Upper lobe of right lung (tissue), 1 donor: Measurements from ENCODE around the gene TXLNB. TPM values are rescaled to one million over a fixed set of nuclear protein-coding genes. Genes with fewer than 3 reads are reported as not detected.

Experiments used
- ATAC-seq: fragments of 200-7000 bp; cut with Tn5 transposase; one replicate; pipeline ENCODE4 v1.9.1; 2020; ENCODE audit warnings: mild to moderate bottlenecking, moderate library complexity
- DNase-seq: peaks from one replicate; pipeline ENCODE4 v3.0.0-alpha.2; 2020
- H3K27ac ChIP-seq: fragments of 200-600 bp; one replicate; pipeline ENCODE4 v1.8.0; 2022
- H3K27me3 ChIP-seq: fragments of 200-600 bp; one replicate; pipeline ENCODE4 v1.8.0; 2022; ENCODE audit warnings: mild to moderate bottlenecking
- H3K36me3 ChIP-seq: fragments of 200-600 bp; one replicate; pipeline ENCODE4 v1.8.0; 2022
- H3K4me1 ChIP-seq: fragments of 200-600 bp; one replicate; pipeline ENCODE4 v1.8.0; 2022
- H3K4me3 ChIP-seq: fragments of 200-600 bp; one replicate; pipeline ENCODE4 v1.8.0; 2022; ENCODE audit warnings: mild to moderate bottlenecking
- H3K9me3 ChIP-seq: fragments of 200-600 bp; one replicate; pipeline ENCODE4 v1.8.0; 2022
- CTCF ChIP-seq: fragments of 200-600 bp; IDR thresholded peaks from one replicate; pipeline ENCODE4 v1.8.0; 2022; ENCODE audit warnings: antibody characterized with exemption
- intact Hi-C: fragments of 100-400 bp; cut with DNase I; formaldehyde crosslinking; loops from one replicate; pipeline ENCODE4 v1.11.0; 2022
- total RNA-seq: library from RNA; stranded (reverse); fragmentation: NEBNext Ultra II Directional; extraction: Animal tissue kit (Norgen Biotek cat#: 25700); gene quantifications from one replicate; pipeline ENCODE4 v1.2.1, GENCODE V29; 2021
- donor health status: DM: no; HTN: yes; CAD: no; lungs with severe emphysema.

TXLNB gene
- total RNA-seq, 1 donor from 2014 or later: 1.3 TPM

DNA sequence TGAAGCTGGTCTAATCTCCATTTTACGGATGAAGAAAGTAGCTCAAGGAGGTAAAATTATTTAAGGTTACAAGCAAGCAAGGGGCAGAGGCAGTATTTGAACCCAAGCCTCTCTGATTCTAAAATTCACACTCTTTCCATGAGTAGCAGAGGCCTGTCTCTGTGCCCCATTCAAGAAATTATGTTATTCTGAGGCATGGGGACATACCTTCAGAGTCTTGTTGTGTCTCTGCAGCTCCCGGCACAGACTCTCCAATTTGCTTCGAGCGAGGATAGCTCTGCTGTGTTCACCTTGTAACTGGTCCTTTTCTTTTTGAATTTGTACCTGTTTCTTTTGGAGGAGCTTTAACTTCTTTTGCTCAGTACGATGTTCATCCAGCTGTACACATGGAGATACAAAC, 21.5 kb downstream of the TXLNB start:
- H3K27me3 ChIP-seq: no peaks in the 10 kb centered on the region

DNA sequence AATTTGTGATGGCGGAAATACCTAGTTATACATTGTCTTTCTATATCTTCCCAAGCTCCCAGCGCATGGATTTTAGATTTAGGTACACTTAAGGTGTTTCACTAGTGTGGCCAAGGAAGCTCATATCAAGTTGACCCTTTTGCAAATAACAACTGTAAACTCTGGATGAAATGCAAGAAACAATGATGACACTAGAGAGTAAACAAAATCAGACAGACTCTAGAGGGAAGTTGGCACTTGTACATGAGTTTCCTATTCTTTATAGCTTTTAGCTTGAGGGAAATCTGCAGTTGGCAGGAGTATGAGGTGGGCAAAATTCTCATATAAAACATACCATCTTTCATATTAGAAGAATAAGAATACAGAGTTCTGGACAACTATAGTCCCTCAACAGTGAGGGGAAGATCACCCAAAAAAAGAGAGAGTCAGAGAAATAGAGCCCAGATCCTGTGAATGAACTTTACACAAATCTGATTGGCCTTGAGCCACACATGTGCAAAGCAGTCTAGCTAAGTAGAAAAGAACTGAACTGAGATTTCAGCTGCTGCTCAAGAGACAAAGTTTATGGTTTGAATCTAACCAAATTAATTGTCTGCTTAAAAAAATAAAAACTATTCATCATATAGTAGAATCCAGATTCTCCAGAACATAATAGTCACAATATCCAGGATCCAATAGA, 26.1 kb downstream of the TXLNB start:
- no peaks in the 10 kb centered on the region for H3K27me3 ChIP-seq
- H3K36me3 ChIP-seq: no peaks in the 10 kb centered on the region
- no peak for TF ChIP-seq CTCF
- H3K9me3 ChIP-seq: no peaks in the 10 kb centered on the region
- DNase-seq: no peak
- H3K27ac ChIP-seq: no peak overlapping the region
- no peaks in the 10 kb centered on the region for H3K4me1 ChIP-seq
- no peak overlapping the region for H3K4me3 ChIP-seq
- ATAC-seq: no peak
- intact Hi-C loops: no loop called here

More for the DNA sequence above, 21.5 kb downstream of the TXLNB start:
- DNase-seq: no peak
- intact Hi-C loops: no loop called here
- Histone ChIP-seq H3K9me3 (no peaks in the 10 kb centered on the region), H3K4me3 (no peak overlapping the region), H3K36me3 (no peaks in the 10 kb centered on the region), H3K27ac (no peak overlapping the region), H3K4me1 (no peaks in the 10 kb centered on the region)
- no peak for TF ChIP-seq CTCF
- no peak for ATAC-seq

DNA sequence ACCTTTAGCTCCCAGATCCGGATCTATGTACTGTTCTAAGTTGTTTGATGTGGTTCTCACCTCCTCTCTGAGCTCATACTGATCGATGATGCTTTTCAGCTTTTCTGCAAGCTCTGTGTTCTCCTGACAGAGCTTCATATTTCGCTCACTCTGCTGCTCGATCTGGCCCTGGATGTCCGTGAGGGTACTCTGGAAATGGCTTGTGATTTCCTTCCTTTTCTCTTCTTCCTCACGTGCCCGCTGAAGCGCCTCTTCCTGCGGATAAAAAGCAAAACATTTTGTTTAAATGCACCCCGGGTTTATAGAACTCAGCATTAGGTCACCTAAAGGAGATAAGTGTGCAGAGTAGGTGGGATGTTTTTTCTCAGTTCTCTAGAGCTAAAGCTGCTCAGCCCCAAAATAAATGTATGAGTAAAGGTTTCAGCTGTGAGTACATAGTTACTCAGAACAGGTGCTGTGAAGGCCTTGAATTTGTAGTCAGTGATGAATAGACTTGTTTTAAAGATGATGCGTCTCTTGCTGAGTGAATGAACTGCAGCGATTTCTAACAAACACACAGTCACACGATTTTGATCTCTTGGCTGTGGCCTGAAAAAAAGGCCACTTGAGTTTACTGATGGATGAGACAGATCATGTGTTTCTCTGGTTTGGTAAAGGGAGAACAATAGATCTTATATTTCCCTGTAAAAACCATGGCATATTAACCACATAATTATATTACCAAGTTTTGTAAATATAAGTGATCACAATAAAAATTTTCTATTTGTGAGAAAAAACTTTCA, 29.1 kb downstream of the TXLNB start:
- DNase-seq (no peak), ATAC-seq (no peak)
- Histone ChIP-seq H3K36me3 (no peaks in the 10 kb centered on the region), H3K27ac (no peak overlapping the region), H3K27me3 (no peaks in the 10 kb centered on the region), H3K4me1 (no peaks in the 10 kb centered on the region), H3K9me3 (no peaks in the 10 kb centered on the region), H3K4me3 (no peak overlapping the region)
- TF ChIP-seq CTCF: no peak
- intact Hi-C loops: no loop called here

GRCh38 chr6:139257821-139258398, 33.9 kb downstream of the TXLNB start:
- Histone ChIP-seq H3K27ac (no peak overlapping the region), H3K4me3 (no peak overlapping the region), H3K36me3 (no peaks in the 10 kb centered on the region), H3K4me1 (no peaks in the 10 kb centered on the region), H3K9me3 (no peaks in the 10 kb centered on the region), H3K27me3 (no peaks in the 10 kb centered on the region)
- intact Hi-C loops: no loop called here
- no peak for TF ChIP-seq CTCF
- DNase-seq: no peak
- no peak for ATAC-seq

GRCh38 chr6:139257291-139257690, 34.5 kb downstream of the TXLNB start:
- no peak for TF ChIP-seq CTCF
- H3K27me3 ChIP-seq: no peaks in the 10 kb centered on the region
- no peaks in the 10 kb centered on the region for H3K4me1 ChIP-seq
- intact Hi-C loops: no loop called here
- no peak overlapping the region for H3K4me3 ChIP-seq
- H3K9me3 ChIP-seq: no peaks in the 10 kb centered on the region
- H3K36me3 ChIP-seq: no peaks in the 10 kb centered on the region
- no peak overlapping the region for H3K27ac ChIP-seq
- no peak for ATAC-seq
- DNase-seq: no peak
